ENCODE results near the gene TCERG1L.

TCERG1L gene

GRCh38 chr10:131124945-131125344 lies 186.6 kb downstream of the TCERG1L start:
- CTCF ChIA-PET = no interaction called here
- POLR2A ChIA-PET = no interaction called here
- TF ChIP-seq CTCF (IDR thresholded peaks at IDR 0.05; ENCODE audit: control extremely low read depth, extremely low read depth, low read depth, missing control alignments) = no peak
- no peak for DNase-seq (ENCODE audit: extremely low spot score)

- CTCF ChIA-PET = no interaction called here
- DNase-seq (ENCODE audit: extremely low spot score) = no peak
- no peak for TF ChIP-seq CTCF (IDR thresholded peaks at IDR 0.05; ENCODE audit: control extremely low read depth, extremely low read depth, low read depth, missing control alignments)
- POLR2A ChIA-PET = no interaction called here
These were observed 188.0 kb downstream of the TCERG1L start for GRCh38 chr10:131123496-131123895.

DNA sequence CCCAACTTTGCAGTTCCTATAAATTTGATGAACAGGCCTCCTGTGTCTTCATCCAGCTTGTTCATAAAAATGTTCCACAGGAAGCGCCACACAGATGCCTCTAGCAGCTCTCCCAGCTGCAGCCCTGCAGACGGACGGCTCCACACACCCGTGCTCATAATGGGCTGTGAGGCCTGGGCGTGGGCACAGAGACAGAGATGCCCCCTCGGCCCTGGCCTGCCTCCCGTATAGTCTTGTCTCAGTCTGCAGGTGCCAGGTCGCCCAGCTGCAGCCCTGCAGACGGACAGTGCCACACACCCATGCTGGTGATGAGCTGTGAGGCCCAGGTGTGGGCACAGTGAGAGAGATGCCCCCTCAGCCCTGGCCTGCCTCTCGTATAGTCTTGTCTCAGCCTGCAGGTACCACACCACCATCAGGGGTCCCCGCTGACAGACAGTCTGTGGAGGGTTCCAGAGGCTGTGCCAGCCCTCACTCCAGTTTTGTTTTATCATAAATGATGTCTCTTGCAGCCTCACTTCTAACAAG lies 189.9 kb downstream of the TCERG1L start:
- ChIA-PET CTCF (no interaction called here), POLR2A (no interaction called here)
- DNase-seq (ENCODE audit: extremely low spot score) = no peak
- no peak for TF ChIP-seq CTCF (IDR thresholded peaks at IDR 0.05; ENCODE audit: control extremely low read depth, extremely low read depth, low read depth, missing control alignments)

- ChIA-PET POLR2A (no interaction called here), CTCF (no interaction called here)
- no peak for TF ChIP-seq CTCF (IDR thresholded peaks at IDR 0.05; ENCODE audit: control extremely low read depth, extremely low read depth, low read depth, missing control alignments)
These were observed 191.7 kb downstream of the TCERG1L start for GRCh38 chr10:131119626-131120355.

GRCh38 chr10:131117416-131118212 lies 193.9 kb downstream of the TCERG1L start:
- no peak for DNase-seq (ENCODE audit: extremely low spot score)
- ChIA-PET CTCF (no interaction called here), POLR2A (no interaction called here)
- TF ChIP-seq CTCF (IDR thresholded peaks at IDR 0.05; ENCODE audit: control extremely low read depth, extremely low read depth, low read depth, missing control alignments) = no peak

More at GRCh38 chr10:131119626-131120355, 191.7 kb downstream of the TCERG1L start:
- no peak for DNase-seq (ENCODE audit: extremely low spot score)

- no peak for DNase-seq (ENCODE audit: extremely low spot score)
- ChIA-PET POLR2A (no interaction called here), CTCF (no interaction called here)
- no peak for TF ChIP-seq CTCF (IDR thresholded peaks at IDR 0.05; ENCODE audit: control extremely low read depth, extremely low read depth, low read depth, missing control alignments)
These were observed 194.5 kb downstream of the TCERG1L start for GRCh38 chr10:131116991-131117375.
